Neural progenitor cell (in vitro differentiated cells): ENCODE results near the gene AKAP8. TPM values are rescaled to one million over a fixed set of nuclear protein-coding genes. Genes with fewer than 3 reads are reported as not detected.

Experiments
- DNase-seq: peaks from one replicate; pipeline ENCODE4 v3.0.0-alpha.2; 2016; ENCODE audit warnings: low spot score
- H2AFZ ChIP-seq: fragments of 200-600 bp; sonication (generic); replicated peaks from 2 replicates; pipeline ENCODE4 v1.6.1; 2016; ENCODE audit warnings: antibody characterized with exemption
- H3F3A ChIP-seq: fragments of 200-600 bp; sonication (generic); 2 replicates; pipeline ENCODE4 v1.6.1; 2016; ENCODE audit warnings: antibody characterized with exemption, low read depth
- H3K27ac ChIP-seq: fragments of 200-600 bp; sonication (generic); 2 replicates; pipeline ENCODE4 v1.5.1; 2016; ENCODE audit warnings: mild to moderate bottlenecking
- H3K27me3 ChIP-seq: fragments of 200-600 bp; sonication (generic); 2 replicates; pipeline ENCODE4 v1.6.1; 2016; ENCODE audit warnings: mild to moderate bottlenecking, moderate library complexity
- H3K36me3 ChIP-seq: fragments of 200-600 bp; sonication (generic); 2 replicates; pipeline ENCODE4 v1.5.1; 2016
- H3K4me1 ChIP-seq: fragments of 200-600 bp; sonication (generic); 2 replicates; pipeline ENCODE4 v1.6.1; 2016; ENCODE audit warnings: mixed run types
- H3K4me2 ChIP-seq: fragments of 200-600 bp; sonication (generic); 2 replicates; pipeline ENCODE4 v1.6.1; 2016
- H3K4me3 ChIP-seq: fragments of 200-600 bp; sonication (generic); 2 replicates; pipeline ENCODE4 v1.5.1; 2016
- H3K79me2 ChIP-seq: fragments of 200-600 bp; sonication (generic); 2 replicates; pipeline ENCODE4 v1.6.1; 2016; ENCODE audit warnings: low read depth
- H3K9ac ChIP-seq: fragments of 200-600 bp; sonication (generic); 2 replicates; pipeline ENCODE4 v1.6.1; 2016
- H3K9me3 ChIP-seq: fragments of 200-600 bp; sonication (generic); 2 replicates; pipeline ENCODE4 v1.5.1; 2016; ENCODE audit warnings: low read depth
- H4K20me1 ChIP-seq: fragments of 200-600 bp; sonication (generic); 2 replicates; pipeline ENCODE4 v1.6.1; 2016; ENCODE audit warnings: low read depth
- H3K27ac Mint-ChIP-seq: 3 replicates; pipeline ENCODE4 v1.8.0; 2021; ENCODE audit warnings: mixed read lengths
- H3K27me3 Mint-ChIP-seq: 2 replicates; pipeline ENCODE4 v1.8.0; 2022; ENCODE audit warnings: low read depth, mild to moderate bottlenecking, inconsistent platforms, moderate library complexity, mixed read lengths; ENCODE audit not compliant: insufficient read depth
- H3K36me3 Mint-ChIP-seq: 3 replicates; pipeline ENCODE4 v1.8.0; 2021; ENCODE audit warnings: mixed read lengths
- H3K4me1 Mint-ChIP-seq: 3 replicates; pipeline ENCODE4 v1.8.0; 2021; ENCODE audit warnings: mixed read lengths
- H3K4me3 Mint-ChIP-seq: 3 replicates; pipeline ENCODE4 v1.8.0; 2021; ENCODE audit warnings: mild to moderate bottlenecking, moderate library complexity, mixed read lengths
- H3K9me3 Mint-ChIP-seq: 3 replicates; pipeline ENCODE4 v1.8.0; 2020; ENCODE audit warnings: mixed read lengths
- CTCF ChIP-seq: fragments of 200-600 bp; sonication (generic); IDR thresholded peaks from 2 replicates; pipeline ENCODE4 v1.5.1; 2017; ENCODE audit warnings: antibody characterized with exemption, mild to moderate bottlenecking
- EZH2 ChIP-seq: fragments of 200-600 bp; sonication (generic); IDR thresholded peaks from 2 replicates; pipeline ENCODE4 v1.6.1; 2017; ENCODE audit warnings: antibody characterized with exemption, mild to moderate bottlenecking, moderate library complexity
- EZH2phosphoT487 ChIP-seq: fragments of 200-600 bp; sonication (generic); IDR thresholded peaks from 2 replicates; pipeline ENCODE4 v1.6.1; 2017; ENCODE audit warnings: antibody characterized with exemption
- total RNA-seq: library from RNA; depleted of rRNA; stranded (reverse); fragments of >200 nt; gene quantifications from 2 replicates; pipeline ENCODE4 v1.2.3, GENCODE V29; 2015; ENCODE audit warnings: low replicate concordance

Gene AKAP8
- total RNA-seq, 1 donor from 2014 or later: 20.1 TPM

GRCh38 chr19:15358918-15359317 is 20.7 kb downstream of the AKAP8 start:
- H3K27me3 Mint-ChIP-seq: no peaks in the 10 kb centered on the region
- Histone ChIP-seq H3K27me3 (no peaks in the 10 kb centered on the region), H4K20me1 (no peaks in the 10 kb centered on the region), H3K79me2 (no peaks in the 10 kb centered on the region), H3K4me2 (no peak overlapping the region), H3K4me3 (no peak overlapping the region), H3K27ac (no peak overlapping the region), H2AFZ (no peak overlapping the region), H3K9me3 (no peaks in the 10 kb centered on the region), H3K9ac (no peak overlapping the region), H3K36me3 (peaks cover 7% of the 10 kb centered on the region), H3K4me1 (no peaks in the 10 kb centered on the region), H3F3A (peaks cover 3% of the 10 kb centered on the region)
- no peak overlapping the region for H3K4me3 Mint-ChIP-seq
- H3K27ac Mint-ChIP-seq: peak overlapping the region; percentile 50
- H3K9me3 Mint-ChIP-seq: peaks cover 9% of the 10 kb centered on the region
- no peak for DNase-seq
- peaks cover 48% of the 10 kb centered on the region for H3K36me3 Mint-ChIP-seq
- H3K4me1 Mint-ChIP-seq: no peaks in the 10 kb centered on the region
- no peak for TF ChIP-seq CTCF
- TF ChIP-seq EZH2: no peak
- no peak for TF ChIP-seq EZH2phosphoT487

GRCh38 chr19:15357906-15358305 is 21.7 kb downstream of the AKAP8 start:
- Histone ChIP-seq H3K4me1 (no peaks in the 10 kb centered on the region), H3K27me3 (no peaks in the 10 kb centered on the region), H2AFZ (no peak overlapping the region), H3F3A (peaks cover 6% of the 10 kb centered on the region), H4K20me1 (no peaks in the 10 kb centered on the region), H3K9ac (no peak overlapping the region), H3K79me2 (no peaks in the 10 kb centered on the region), H3K36me3 (peaks cover 7% of the 10 kb centered on the region), H3K27ac (no peak overlapping the region), H3K4me2 (no peak overlapping the region), H3K4me3 (no peak overlapping the region), H3K9me3 (no peaks in the 10 kb centered on the region)
- Mint-ChIP-seq H3K27me3 (no peaks in the 10 kb centered on the region), H3K36me3 (peaks cover 45% of the 10 kb centered on the region), H3K27ac (no peak overlapping the region), H3K4me3 (no peak overlapping the region), H3K4me1 (no peaks in the 10 kb centered on the region), H3K9me3 (peaks cover 5% of the 10 kb centered on the region)
- no peak for DNase-seq
- no peak for TF ChIP-seq EZH2phosphoT487
- no peak for TF ChIP-seq EZH2
- no peak for TF ChIP-seq CTCF

- Mint-ChIP-seq H3K27me3 (peaks cover 7% of the 10 kb centered on the region), H3K4me1 (no peaks in the 10 kb centered on the region), H3K36me3 (peaks cover 30% of the 10 kb centered on the region), H3K9me3 (no peaks in the 10 kb centered on the region), H3K4me3 (no peak overlapping the region), H3K27ac (no peak overlapping the region)
- no peak overlapping the region for H3K4me2 ChIP-seq
- no peaks in the 10 kb centered on the region for H3K79me2 ChIP-seq
- no peak overlapping the region for H2AFZ ChIP-seq
- no peak overlapping the region for H3K27ac ChIP-seq
- H3K4me3 ChIP-seq: no peak overlapping the region
- no peaks in the 10 kb centered on the region for H3K27me3 ChIP-seq
- no peaks in the 10 kb centered on the region for H4K20me1 ChIP-seq
- no peak for DNase-seq
- no peaks in the 10 kb centered on the region for H3K4me1 ChIP-seq
- H3K9ac ChIP-seq: no peak overlapping the region
- H3K36me3 ChIP-seq: peaks cover 7% of the 10 kb centered on the region
- TF ChIP-seq CTCF (no peak), EZH2 (no peak), EZH2phosphoT487 (no peak)
- no peaks in the 10 kb centered on the region for H3K9me3 ChIP-seq
- H3F3A ChIP-seq: peaks cover 6% of the 10 kb centered on the region
These were observed 24.9 kb downstream of the AKAP8 start for GRCh38 chr19:15354566-15355296.
